GM18507 (cell line): ENCODE measurements around the gene LRMDA.
"Not testable (repeated sequence)": the region's sequence is repeated elsewhere in the genome, so short reads cannot be mapped to it uniquely, and the experiment has no call there.

Source experiments
- DNase-seq: peaks from one replicate; pipeline ENCODE4 v3.0.0; 2011; ENCODE audit warnings: low read depth; ENCODE audit not compliant: insufficient read length; ENCODE audit errors: extremely low spot score
- FAIRE-seq: peaks from 2 replicates; lab custom pipeline; 2011; peaks lifted over from hg19 to GRCh38; lab: Jason Lieb, UNC

The LRMDA gene

DNA sequence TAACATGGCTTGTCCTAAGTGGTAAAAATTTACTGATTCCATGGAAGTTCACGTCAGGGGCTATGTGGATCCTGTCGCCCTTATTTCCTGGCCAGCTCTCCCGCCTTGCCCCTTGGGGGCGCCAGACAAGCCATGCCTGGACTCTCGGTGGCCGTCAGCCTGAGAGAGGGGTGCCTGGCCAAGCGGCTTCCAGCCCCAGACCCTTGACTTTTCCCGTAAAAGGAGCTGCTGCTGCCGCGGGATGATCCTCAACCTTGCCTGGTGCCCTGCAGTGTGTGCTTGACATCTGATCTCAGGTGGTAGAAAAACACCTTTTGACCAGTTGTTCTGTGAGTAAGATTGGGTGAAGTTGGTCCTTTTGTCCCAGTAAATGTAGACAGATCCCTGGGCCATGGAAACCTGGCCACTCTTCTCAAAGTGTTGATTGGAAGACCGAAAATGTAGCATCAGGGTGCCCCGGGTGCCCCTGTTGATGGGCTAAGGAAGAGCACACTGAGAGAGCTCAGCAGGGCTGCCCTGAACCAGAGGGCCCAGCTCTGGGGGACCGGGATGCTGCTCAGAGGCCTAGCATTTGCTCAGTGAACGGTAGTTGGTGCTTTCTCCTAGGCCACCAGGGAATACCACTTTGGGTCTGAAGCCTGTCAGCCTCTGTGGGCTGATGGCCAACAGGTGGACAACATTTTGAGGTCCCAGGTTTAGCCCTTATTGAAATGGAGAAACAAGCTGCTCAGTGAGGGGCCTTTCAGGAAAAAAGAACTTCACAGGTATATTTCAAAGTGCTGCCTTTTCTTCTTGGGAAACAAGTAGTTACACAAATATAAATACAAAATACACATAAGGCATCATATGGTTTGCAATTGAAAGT, 162.5 kb downstream of the LRMDA start:
- DNase-seq: no peak
- FAIRE-seq: no peak

DNA sequence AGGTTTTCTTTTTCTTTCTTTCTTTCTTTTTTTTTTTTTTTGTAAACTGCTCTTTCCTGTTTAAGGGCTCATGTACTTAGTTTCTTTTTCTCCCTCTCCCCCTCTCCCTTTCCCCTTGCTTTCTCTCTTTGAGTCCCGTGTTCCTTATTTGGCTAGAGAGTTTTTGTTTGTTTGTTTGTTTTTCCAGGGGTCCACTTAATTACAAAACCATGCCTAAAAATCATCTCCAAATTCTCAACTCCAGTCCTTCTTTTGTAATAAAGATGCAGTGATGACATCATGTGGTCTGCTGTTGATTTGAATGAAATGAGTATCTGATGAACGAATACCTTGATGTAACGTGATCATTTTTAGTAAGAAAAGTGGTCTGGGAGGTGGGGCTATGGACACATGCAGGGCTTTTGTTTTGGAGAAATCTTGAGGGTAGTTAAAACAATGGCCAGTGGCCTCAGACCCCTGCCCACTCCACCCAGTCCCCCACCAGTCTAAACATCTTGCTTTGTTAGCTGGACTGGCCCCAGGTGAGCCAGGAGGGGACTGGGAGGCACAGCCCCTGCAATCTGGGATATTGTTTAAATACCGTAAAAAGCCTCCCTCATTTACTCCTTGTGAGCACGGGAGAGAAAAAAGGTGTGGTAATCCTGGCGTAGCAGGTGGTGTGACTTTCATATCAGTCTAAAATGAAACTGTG, 165.7 kb downstream of the LRMDA start:
- DNase-seq: no peak
- FAIRE-seq: no peak

DNA sequence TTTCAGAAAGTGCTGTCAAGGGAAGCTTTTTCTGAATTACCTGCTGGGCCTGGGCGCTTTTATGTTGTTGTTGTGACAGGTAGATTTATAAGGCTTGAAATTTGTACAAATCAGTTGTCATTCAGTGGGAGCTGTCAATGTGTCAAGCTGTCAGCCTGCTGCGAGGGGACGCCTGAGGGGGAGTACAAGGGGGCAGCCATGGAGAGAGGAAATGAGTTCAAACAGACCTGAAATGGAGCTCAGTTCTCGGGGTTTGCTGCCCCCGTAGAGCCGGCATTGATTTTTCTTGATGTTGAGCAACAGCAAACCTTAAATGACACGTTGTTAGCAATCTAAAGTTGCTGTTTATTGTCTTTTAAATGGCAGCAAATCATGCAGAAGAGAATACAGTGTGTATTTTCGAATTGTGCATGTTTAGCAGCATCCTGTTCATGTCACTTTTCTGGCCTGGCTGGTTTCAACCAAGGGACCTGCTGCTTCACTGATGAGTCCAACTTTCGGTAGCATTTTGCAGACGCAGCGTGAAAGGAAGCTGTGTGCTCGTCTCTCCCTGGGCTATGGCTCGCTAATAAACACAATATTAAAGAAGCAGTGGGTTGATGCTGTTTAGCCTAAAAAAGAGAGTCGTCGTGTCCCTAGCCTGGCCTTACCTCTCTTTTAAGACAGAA, 166.5 kb downstream of the LRMDA start:
- DNase-seq: no peak
- peak; percentile 33 for FAIRE-seq

DNA sequence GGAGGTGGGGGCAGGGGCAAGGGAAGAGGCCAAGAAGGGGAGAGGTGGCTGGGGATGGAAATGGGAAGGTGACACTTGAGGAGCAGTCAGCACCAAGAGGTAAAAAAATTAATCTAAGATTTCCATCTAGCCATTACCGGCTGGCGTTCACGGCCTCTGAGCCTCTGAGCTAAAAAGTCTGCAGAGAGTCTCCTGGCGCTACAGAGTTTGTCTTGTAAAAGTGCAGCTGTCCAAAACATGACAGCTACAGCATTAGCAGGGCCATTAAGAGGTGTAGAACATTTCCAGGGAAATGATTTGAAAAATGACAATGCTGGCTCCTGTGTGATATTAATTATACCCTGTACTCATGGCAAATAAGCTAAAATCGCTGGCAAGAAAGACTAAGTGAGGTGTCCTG, 167.6 kb downstream of the LRMDA start:
- no peak for FAIRE-seq
- DNase-seq: no peak

DNA sequence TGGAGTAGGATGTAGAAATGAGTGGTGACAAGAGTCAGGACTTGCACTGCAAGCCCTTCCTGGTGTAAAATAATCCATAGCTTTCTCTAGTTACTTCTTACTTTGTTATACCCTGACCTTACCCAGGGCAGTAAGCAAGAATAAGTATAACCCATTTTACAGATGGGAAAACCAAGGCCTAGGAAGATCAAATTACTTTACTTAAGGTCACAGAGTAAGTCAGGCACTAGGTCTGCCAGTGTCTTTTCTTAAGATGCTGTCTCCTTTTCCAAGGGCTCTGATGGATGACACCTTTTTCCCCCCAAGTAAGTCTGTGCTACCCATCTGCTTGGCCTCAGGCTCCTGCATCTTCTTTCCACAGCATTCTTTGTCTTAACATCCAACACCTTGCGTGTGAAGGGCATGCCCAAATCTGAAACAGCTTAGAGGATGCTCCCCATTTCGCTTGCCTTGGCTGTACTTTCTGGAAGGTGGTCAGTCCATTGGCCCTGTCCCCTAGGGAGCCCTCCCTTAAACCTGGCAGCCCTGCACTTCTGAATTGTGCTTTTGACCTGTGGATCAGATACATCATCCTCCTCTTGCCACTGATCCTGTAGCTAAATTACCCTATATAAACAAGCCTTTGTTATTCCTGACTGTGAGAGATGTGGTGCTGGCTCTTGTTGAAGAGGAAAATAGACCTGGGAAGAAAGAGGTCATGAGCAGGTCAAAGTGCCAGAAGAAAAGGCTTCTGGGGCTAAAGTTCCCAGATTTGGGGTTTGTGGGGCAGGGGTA, 168.6 kb downstream of the LRMDA start:
- FAIRE-seq: no peak

DNA sequence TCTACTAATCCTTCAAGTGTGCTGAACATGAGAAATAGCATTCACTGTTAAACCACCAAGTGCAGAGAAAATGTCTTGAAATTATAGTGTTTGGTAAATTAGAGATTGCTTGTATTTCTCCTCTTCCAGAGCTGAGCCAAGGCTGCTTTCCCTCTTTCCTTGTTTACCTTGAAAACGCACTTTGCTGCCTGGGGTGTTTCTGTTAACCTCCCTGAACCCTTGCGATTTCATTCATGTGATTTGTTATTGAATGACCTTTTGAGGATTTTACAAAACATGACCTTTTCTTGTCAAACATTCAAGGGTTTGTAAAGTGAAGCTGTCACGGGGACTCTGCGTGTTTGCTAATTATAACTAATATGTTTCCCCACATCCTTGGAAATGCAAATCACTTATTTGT, 169.4 kb downstream of the LRMDA start:
- FAIRE-seq (no peak), DNase-seq (no peak)

More for the DNA sequence above, 168.6 kb downstream of the LRMDA start:
- DNase-seq: no peak

DNA sequence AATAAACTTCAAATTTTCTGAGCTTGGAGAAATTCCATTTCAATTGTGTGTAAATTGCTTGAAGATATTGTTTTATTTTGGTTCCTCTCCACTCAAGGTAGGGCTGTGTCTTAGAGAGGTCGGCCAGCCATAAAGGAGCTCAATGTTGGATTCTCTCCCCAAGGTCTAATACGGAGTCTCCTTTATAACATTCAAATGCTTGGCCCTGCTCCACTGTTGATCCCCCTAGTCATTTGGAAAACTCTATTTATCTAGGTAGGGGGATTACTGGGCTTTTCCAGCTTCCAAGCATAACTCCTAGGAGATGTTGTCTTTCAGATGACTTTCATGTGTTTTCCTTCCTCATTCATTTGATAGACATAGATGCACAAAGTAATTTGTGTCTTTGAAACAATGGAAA, 170.9 kb downstream of the LRMDA start:
- no peak for DNase-seq
- peak; percentile 50 for FAIRE-seq

DNA sequence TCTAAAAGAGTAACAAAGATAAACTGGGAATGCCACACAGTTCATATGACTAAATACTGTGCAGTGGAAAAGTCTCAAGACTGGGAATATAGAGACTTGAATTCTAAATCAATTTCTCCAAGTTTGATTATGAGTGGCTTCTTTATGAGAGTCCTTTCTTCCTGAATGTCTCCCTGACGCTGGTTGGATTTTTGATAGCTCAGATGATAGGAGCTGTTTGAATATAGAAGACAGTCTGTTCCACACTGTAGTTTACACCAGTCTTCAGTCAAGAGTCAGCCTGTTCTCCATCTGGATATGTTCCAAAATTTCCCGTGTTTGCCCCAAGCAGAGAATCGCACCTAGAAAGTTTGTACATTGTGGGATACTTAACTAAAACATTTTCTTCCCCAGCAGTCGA, 173.7 kb downstream of the LRMDA start:
- no peak for DNase-seq
- FAIRE-seq: peak; percentile 64

DNA sequence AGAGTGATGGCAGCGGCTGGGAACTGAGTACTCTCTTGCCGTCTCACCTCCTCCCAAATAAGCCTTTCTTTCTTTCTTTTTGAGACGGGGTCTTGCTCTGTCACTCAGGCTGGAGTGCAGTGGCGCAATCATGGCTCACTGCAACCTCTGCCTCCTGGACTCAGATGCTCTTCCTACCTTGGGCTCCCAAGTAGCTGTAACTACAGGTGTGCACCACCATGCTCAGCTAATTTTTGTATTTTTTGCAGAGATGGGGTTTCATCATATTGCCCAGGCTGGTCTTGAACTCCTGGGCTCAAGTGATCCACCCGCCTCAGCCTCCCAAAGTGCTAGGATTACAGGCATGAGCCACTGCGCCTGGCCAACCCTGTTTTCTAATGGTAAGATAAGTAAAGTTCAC, 174.4 kb downstream of the LRMDA start:
- DNase-seq: not testable (repeated sequence)
- peak; percentile 31 for FAIRE-seq

DNA sequence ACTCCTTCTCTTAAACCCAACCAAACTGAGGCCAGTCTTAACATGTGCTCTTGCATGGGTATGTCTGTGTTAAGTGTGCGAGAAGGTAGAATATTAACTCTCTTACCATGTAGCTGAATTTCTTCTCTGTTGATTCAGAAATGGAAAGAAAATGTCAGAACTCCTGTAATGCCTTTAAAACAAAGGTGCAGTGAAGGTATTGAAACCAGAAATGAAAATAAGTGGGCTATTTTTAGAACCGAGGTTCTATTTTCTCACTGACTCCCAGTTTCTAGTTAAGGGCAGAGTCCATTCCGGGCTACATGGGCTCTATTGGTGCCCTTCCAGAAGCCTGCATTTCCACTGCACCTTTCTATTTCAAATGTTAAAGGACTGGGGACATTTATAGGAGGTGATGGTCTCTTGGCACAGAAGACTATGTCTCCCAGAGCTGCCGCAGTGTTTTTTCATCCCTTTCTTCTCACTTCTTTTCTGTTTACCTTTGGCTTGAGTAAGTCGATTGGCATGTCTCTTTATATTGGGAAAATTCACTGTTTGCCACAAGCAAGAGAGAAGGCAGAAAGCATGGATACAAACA, 174.9 kb downstream of the LRMDA start:
- FAIRE-seq: peak; percentile 89
- no peak for DNase-seq

DNA sequence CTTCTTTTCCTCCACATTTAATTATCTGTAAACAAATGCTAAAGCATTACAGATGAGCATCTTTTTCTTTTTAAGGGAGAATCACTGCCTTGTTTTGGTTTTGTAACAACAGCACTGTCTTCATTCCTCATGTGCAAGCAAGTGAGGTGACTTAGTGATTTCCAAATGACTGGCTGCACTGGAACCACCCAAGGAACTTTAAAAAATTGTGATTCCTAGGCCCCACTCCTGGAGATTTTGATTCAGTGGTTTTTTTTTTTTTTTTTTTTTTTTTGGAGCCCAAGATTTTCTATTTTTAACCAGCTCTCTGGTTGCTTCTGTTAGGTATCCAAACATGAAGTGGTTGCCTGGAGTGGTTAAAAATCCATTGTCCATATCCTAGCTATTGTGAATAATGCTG, 176.2 kb downstream of the LRMDA start:
- no peak for FAIRE-seq
- DNase-seq: no peak

DNA sequence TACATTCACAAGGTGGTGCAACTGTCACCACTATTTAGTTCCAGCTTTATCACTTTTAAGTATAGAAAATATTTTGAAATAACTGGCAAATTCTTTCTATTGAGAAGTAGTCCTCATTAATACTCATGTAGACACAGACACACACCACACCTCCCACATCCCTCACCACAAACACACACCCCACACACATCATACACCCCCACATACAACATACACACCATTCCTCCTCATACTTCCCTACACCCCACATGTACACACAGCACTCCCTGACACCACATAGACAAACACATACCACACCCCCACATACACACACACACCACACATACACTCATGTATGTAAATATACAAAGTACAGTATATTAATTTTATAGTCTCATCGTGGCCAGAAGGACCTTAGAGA, 178.8 kb downstream of the LRMDA start:
- FAIRE-seq (peak; percentile 59), DNase-seq (no peak)

DNA sequence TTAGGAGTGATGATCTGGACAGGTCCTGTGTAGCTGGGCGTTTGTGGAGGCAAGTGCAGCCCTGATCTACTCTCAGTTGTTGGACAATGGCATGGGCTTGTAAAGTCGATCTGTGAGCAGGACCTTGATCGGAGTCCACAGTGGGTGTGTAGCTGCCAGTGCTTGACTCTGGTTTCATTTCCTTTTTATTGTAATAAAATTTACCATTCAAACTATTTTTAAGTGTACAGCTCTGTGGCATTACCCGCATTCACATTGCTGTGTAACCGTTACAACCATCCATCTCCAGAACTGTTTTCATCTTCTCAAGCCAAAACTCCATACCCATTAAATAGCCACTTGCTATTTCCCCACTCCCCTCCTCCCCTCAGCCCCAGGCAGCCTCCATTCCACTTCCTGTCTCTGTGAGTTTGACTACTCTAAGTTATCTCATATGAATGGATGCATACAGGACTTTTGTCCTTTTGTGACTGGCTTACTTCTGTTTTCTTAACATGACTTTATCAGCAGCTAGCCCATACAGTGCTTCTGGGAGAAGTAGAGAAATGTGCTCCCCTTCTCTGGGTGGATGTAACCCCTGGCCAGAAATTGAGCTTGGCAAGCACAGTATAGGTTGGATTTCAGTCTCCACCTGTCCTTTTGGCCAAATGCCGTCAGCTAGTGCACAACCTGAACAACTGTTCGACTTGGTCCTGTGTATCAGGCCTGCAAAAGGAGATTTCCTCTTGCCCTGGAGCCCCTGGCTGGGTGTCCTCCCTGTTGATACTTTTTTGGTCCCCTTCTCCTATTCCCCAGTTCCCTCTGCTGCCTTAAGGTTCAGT, 180.0 kb downstream of the LRMDA start:
- DNase-seq: no peak
- FAIRE-seq: peak; percentile 92

DNA sequence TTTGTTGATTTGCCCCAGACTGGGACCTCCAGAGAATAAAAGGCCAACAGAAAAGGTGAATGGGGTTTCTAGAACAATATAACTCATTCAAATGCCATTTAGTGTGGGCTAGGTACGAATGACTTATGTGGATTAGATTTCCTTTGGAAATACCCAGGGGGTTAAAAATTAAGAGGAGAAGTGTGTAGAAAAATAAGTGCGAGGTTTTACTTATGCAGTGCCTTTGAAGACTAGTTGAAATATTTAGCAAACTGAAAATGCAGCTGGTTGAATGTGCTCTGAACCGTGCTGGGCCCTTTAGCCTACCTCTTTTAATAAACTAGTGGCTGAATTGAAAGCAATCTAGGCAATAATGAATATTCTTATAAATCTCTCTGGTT, 180.6 kb downstream of the LRMDA start:
- no peak for FAIRE-seq
- DNase-seq: no peak

DNA sequence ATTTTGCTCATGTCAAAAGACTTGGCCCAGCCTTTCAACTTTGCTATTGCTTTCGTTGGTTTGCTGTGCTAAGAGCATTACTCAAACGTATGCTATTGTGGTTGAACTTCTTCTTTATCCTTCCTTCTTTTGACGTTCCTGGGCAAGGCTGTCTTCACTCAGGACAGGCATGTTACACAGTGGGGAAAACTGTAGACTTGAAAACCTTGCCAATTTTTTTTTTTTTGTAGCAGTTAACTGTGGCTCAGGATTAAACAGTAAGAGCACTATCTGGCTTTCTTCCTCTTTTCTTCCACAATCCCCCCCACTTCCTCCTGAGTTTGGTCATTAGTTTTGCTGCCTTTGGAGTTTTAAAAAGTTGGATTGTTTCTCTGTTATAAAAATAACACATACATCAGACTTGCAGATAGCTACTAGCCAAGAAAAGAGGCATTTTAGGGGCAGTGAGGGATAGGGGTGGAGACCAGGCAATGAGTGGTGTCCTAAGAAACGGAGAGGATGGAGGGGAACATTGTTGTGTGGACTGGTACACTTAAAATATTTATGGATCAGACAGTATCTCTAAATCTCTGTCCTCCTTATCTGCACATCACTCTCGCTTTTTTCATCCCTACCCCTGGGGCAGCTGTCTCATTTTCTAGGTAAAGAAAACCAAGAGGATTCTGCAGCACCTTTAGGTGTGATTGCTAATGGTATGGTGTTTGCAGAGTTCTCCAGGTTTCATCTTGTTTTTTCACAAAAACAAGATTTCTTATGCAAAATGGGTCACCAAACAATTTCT, 181.7 kb downstream of the LRMDA start:
- no peak for DNase-seq
- peak; percentile 91 for FAIRE-seq

DNA sequence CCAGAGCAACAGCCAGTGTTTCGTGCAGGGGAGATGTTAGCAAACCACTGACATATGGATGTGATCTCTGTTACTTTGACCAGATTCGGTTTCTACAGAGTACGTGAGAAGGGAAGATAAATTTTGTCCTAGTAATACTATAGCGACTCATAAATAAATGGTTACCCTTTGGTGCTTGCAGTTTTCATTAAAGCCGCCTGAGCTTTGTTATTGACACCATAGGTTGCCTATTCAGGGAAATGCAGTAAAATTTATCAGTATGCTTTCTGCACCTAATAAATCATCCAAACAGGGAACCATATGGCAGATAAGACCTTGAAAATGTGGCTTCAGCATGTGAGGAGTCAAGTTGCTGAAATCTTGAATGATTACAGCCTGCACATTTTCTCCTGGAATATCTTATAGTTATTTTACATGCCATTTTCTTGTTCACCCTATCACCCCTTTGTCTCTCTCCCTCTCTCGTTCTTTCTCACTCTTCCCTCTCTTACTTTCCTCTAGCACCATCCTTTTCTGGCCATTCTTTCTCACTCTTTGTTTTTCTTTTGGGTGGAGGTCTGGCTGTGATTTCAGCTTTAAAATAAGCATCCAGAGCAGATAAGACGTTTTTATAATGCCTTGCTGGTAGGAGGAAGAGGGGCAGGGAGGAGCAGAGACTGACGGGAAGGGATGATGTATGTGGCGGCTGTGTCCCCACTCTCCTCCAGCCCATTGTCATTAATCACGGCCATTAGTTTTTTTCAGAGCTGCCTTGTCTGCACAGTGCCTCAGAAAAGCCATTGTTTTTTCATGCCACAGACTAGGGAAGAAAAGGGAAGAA, 182.5 kb downstream of the LRMDA start:
- peak; percentile 81 for FAIRE-seq

DNA sequence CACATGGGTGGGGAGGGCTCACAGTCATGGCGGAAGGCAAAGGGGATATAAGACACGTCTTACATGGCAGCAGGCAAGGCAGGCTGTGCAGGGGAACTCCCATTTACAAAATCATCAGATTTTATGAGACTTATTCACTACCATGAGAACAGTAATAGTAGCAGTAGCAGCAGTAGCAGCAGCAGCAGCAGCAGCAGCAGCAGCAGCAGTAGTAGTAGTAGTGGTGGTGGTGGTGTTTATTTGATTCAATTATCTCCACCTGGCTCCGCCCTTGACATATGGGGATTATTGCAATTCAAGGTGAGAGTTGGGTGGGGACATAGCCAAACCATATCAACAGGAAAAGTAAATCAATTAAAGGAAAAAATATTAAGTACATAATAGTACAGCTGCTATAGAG, 184.7 kb downstream of the LRMDA start:
- FAIRE-seq (no peak), DNase-seq (no peak)

More for the DNA sequence above, 182.5 kb downstream of the LRMDA start:
- no peak for DNase-seq
